GM12801 (cell line): ENCODE data around the gene PPP1R13B.

Source experiments
- TF ChIP-seq, protein P1 (sequence below): IDR thresholded peaks from one replicate; pipeline ENCODE4 v1.5.1; 2011; ENCODE audit warnings: control low read depth; ENCODE audit not compliant: insufficient read length; ENCODE audit errors: extremely low read depth

The PPP1R13B gene

DNA sequence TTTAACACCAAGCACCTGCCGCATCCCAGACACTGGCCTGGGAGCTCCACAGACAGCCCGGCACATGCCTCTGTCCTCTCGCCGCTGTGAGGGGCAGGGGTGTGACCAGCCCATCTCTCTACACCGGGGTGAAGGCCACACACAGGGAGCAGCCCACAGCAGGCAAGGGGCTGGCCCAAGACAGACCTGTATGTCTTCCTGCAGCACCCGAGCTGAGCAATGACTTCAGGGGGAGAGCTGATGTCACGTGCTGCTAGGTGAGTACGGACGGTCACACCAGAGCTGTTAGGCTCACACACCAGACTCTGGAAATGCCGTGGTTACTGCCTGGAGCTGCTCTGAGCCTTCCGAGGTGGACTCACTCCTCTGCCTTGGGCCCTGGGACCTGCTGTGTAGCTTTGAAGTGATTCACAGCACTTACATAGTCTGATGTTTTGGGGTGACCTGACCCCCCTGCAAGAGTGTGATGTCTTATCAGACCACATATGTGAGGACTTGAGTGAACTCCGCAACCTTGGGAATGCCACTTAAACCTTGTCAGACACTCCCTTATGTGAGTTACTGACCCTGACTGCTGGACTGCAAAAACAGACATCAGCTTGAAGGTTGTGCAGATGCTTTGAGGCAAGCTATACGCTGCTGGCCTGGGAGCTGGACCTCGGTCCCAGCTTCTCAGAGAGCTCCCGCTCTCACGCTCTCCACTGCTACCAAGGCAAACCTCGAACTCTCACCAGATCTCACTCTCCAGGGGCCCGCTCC is 133.9 kb downstream of the PPP1R13B start:
- TF ChIP-seq, protein P1, sequence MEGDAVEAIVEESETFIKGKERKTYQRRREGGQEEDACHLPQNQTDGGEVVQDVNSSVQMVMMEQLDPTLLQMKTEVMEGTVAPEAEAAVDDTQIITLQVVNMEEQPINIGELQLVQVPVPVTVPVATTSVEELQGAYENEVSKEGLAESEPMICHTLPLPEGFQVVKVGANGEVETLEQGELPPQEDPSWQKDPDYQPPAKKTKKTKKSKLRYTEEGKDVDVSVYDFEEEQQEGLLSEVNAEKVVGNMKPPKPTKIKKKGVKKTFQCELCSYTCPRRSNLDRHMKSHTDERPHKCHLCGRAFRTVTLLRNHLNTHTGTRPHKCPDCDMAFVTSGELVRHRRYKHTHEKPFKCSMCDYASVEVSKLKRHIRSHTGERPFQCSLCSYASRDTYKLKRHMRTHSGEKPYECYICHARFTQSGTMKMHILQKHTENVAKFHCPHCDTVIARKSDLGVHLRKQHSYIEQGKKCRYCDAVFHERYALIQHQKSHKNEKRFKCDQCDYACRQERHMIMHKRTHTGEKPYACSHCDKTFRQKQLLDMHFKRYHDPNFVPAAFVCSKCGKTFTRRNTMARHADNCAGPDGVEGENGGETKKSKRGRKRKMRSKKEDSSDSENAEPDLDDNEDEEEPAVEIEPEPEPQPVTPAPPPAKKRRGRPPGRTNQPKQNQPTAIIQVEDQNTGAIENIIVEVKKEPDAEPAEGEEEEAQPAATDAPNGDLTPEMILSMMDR: no peak

DNA sequence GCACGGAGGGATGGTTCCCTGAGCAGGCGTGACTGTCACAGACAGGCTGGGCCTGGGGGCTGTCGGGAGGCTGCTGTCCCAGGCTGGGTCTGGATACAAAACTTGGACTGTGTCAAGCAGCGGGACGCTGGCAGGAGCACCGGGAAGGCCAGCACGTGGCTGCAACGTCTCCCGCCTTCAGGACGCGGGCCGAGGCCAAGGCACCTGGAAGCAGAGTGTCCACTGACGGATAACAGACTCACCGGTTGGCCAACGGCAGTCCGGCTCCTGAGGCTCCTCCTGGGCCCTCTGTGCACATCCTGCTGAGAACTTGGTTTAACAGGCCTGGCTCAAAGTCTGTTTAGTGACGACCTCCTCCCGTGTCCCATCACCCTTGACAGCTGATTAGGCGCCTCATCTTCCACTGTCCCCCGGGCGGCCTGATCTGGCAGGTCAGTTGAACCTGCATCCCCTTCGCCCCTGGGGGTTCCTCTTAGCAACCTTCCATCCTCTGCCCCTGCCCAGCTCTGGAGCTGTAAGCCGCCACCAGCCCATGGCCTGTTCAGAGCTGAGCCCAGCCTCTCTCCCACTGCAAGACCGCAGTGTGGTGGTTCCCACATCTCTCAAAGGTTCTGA is 134.6 kb downstream of the PPP1R13B start:
- TF ChIP-seq, protein P1: no peak

DNA sequence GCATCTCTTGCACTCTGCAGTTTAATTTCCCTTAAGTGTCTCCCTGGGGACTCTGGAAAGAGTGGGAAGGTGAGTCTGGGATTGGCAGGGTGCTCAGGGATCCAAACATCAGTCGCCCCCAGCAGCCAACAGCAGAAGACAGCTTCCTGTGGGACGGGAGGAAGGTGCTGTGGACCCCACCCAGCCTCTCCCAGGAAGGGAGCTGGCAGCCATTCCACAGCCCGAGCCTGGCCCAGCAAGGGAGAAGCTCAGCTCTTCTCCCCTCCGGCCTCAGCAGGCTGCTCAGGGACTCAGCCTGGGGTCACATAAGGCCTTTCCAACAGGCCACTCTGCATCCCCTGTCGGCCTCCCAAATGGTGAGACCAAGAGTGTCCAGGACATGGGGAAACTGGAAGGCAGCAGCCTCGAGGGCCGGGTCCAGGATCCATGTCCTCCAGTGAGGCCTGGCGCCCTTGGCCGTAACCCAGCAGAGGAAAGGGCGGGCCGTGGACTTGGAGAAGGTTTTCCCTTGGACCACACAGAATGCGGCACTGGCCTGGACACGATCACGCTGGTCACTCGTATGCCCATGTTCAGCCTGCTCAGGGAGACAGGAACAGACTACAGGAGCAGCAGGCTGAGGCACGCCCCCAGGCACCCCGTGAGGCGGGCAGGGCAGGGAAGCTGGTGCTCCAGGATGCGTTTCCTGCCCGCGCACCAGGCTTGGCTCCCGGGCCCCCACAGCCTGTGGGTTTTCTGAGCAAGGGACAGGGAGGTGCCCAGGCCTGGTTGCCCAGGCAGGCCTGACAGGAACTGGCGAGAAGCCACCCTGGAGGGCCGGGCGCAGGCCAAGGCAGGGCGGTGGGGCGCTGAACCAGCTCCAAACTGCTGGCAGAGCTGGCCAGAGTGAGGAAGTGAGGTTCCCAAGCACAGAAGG is 135.6 kb downstream of the PPP1R13B start:
- TF ChIP-seq, protein P1: no peak

DNA sequence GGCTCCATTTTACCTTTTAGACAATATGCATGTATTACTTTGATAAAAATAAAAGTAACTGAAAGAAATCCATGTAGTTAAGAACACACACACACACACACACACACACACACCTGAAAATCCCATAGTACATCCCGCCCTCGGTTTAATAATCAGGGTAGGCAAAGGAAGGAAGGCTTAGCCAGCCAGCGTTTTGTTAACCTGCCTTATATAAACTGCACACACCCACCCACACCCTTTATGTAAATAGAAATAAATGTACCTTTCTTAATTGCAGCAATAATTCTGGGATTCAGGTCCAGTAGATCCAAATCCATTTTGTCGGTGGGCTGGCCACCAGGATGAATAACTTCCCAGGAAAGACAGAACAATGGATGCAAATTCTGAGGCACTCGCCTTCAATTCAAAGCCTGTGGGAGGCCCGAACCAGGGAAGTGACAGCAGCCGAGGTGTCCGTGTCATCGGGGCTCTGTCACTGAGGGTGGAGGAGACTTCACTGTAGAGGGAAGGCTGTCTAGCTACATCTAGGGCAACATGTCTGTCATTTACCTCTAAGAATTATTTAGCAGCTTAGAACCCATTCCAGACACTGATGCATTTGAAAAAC is 136.5 kb downstream of the PPP1R13B start:
- TF ChIP-seq, protein P1: no peak

DNA sequence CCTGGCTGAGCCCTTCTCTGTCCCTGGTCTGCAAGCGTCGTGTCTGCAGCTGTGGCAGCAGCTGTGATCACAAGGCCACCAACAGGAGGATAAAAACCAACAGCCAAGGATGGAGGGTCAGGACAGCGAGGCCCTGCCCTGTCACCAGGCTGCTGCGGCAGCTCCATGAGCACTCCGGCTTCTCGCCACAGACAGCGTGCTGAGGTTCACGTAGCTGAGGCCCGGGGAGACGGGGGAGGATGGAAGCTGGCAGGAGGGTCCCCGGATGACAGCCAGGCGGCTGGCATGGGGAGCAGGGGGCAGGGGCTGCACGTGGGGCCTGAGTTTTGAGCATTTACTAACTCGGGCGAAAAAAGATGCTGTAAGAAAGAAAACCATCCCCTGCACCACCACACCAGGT is 137.6 kb downstream of the PPP1R13B start:
- TF ChIP-seq, protein P1: no peak

DNA sequence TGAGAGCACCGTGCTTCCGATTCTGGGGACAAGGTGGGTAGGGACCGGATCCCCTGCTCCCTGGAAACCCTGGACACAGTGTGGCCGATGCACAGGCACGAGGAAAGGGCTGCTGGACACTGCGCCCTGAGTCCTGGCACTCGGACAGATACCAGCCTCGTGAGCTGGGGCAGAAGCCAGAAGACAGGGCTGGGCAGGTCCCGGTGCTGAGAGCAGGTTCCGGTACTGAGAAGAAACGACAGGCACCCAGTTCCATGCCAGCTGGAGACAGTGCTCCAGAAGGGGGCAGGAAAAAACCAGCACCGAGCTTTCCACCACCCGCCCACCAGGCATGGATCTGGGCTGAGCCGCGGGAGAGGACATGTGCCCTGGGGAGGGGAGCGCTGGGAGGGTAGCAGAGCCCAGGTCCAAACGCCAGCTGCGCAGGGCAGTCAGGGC is 138.6 kb downstream of the PPP1R13B start:
- TF ChIP-seq, protein P1: no peak
